SK-MEL-5 (cell line): ENCODE results near the gene KRT28. TPM values are rescaled to one million over a fixed set of nuclear protein-coding genes. Genes with fewer than 3 reads are reported as not detected.
"Not testable (repeated sequence)": the region's sequence is repeated elsewhere in the genome, so short reads cannot be mapped to it uniquely, and the experiment has no call there.

ENCODE experiments used
- DNase-seq: peaks from one replicate; pipeline ENCODE4 v3.0.0-alpha.2; 2016; ENCODE audit warnings: low read depth, low spot score
- in situ Hi-C: cut with HindIII; loops from 2 replicates; pipeline ENCODE4 v1.10.0; 2016; ENCODE audit warnings: low sequenced_read_pairs, high pct_unique_total_duplicates, low pct_unique_long_range_greater_than_20kb
- total RNA-seq: library from RNA; depleted of rRNA; stranded (reverse); fragments of >200 nt; shearing (Covaris generic); gene quantifications from 2 replicates; pipeline ENCODE4 v1.2.3, GENCODE V29; 2014

Gene KRT28
- total RNA-seq, 1 experiment from 2014 or later: not detected

- in situ Hi-C loops: no loop called here
- no peak for DNase-seq
These were observed 21.8 kb upstream of the KRT28 start for GRCh38 chr17:40821536-40821935.

GRCh38 chr17:40820228-40820838 lies 20.6 kb upstream of the KRT28 start:
- in situ Hi-C loops: no loop called here
- DNase-seq: no peak

GRCh38 chr17:40819528-40820125 lies 19.9 kb upstream of the KRT28 start:
- DNase-seq: no peak
- in situ Hi-C loops: no loop called here

- in situ Hi-C loops: no loop called here
- DNase-seq: peak; percentile 81
These were observed 19.2 kb upstream of the KRT28 start for GRCh38 chr17:40818733-40819527.

- no peak for DNase-seq
These were observed 18.6 kb upstream of the KRT28 start for GRCh38 chr17:40818343-40818732.

GRCh38 chr17:40817103-40817682 lies 17.4 kb upstream of the KRT28 start:
- DNase-seq: no peak
- in situ Hi-C loops: no loop called here

More at GRCh38 chr17:40818343-40818732, 18.6 kb upstream of the KRT28 start:
- in situ Hi-C loops: no loop called here

- in situ Hi-C loops: no loop called here
- DNase-seq: no peak
These were observed 16.8 kb upstream of the KRT28 start for GRCh38 chr17:40816569-40816968.

GRCh38 chr17:40815381-40815780 lies 15.6 kb upstream of the KRT28 start:
- in situ Hi-C loops: no loop called here
- DNase-seq: no peak

GRCh38 chr17:40814657-40815056 lies 14.9 kb upstream of the KRT28 start:
- DNase-seq, in situ Hi-C loops: not testable (repeated sequence)

GRCh38 chr17:40813804-40814203 lies 14.0 kb upstream of the KRT28 start:
- in situ Hi-C loops: no loop called here
- DNase-seq: no peak

GRCh38 chr17:40812639-40813038 lies 12.9 kb upstream of the KRT28 start:
- no peak for DNase-seq
- in situ Hi-C loops: no loop called here

GRCh38 chr17:40810494-40810893 lies 10.7 kb upstream of the KRT28 start:
- no peak for DNase-seq
- in situ Hi-C loops: no loop called here

- DNase-seq: no peak
- in situ Hi-C loops: no loop called here
These were observed 10.1 kb upstream of the KRT28 start for GRCh38 chr17:40809721-40810421.

- DNase-seq: no peak
- in situ Hi-C loops: no loop called here
These were observed 6.4 kb upstream of the KRT28 start for GRCh38 chr17:40806131-40806530.

- in situ Hi-C loops: no loop called here
- DNase-seq: peak; percentile 74
These were observed 3.9 kb upstream of the KRT28 start for GRCh38 chr17:40803617-40804082.

- in situ Hi-C loops: no loop called here
- DNase-seq: no peak
These were observed 1.4 kb upstream of the KRT28 start for GRCh38 chr17:40801157-40801556.

- in situ Hi-C loops: no loop called here
- no peak for DNase-seq
These were observed 622 bp upstream of the KRT28 start for GRCh38 chr17:40800381-40800780.

GRCh38 chr17:40796846-40797245 lies 2.9 kb downstream of the KRT28 start:
- in situ Hi-C loops: no loop called here
- no peak for DNase-seq
